CD4-positive, alpha-beta memory T cell (primary cell): ENCODE measurements around the gene CPA1. TPM values are rescaled to one million over a fixed set of nuclear protein-coding genes. Genes with fewer than 3 reads are reported as not detected.

Experiments used
- CTCF ChIA-PET: fragments of 350-600 bp; sonication (Branson Sonifier 250); formaldehyde crosslinking; loops from one replicate; lab custom pipeline; 2021; ENCODE audit warnings: inconsistent platforms; ENCODE audit not compliant: partially characterized antibody; lab: Charles Lee
- POLR2A ChIA-PET: fragments of 350-600 bp; sonication (Branson Sonifier 250); formaldehyde crosslinking; loops from one replicate; lab custom pipeline; 2021; ENCODE audit not compliant: partially characterized antibody; lab: Charles Lee
- DNase-seq, 5 donors: peaks; one replicate each; pipeline versions ENCODE4 v3.0.0 to v3.0.0-alpha.2; 2020 to 2022; ENCODE audit warnings: mixed read lengths in 1 of 5
- H3K27ac ChIP-seq: one replicate; pipeline ENCODE4 v1.7.0; 2013; ENCODE audit warnings: low read depth, low read length
- H3K27me3 ChIP-seq: 2 replicates; pipeline ENCODE4 v1.7.0; 2013; ENCODE audit warnings: mild to moderate bottlenecking, low read length, moderate library complexity; ENCODE audit not compliant: insufficient read depth
- H3K36me3 ChIP-seq: 2 replicates; pipeline ENCODE4 v1.7.0; 2013; ENCODE audit warnings: mild to moderate bottlenecking, low read length, moderate library complexity; ENCODE audit not compliant: insufficient read depth
- H3K4me1 ChIP-seq: 2 replicates; pipeline ENCODE4 v1.7.0; 2013; ENCODE audit warnings: mild to moderate bottlenecking, low read length, moderate library complexity; ENCODE audit not compliant: insufficient read depth
- H3K4me3 ChIP-seq, 2 donors: one replicate each; pipeline ENCODE4 v1.7.0; 2013; ENCODE audit warnings: low read length in 2 of 2, mild to moderate bottlenecking in 1 of 2
- H3K9me3 ChIP-seq, 2 donors: one replicate each; pipeline ENCODE4 v1.7.0; 2013; ENCODE audit warnings: low read length in 2 of 2, control low read depth in 1 of 2; ENCODE audit not compliant: control insufficient read depth in 1 of 2
- H3K27ac Mint-ChIP-seq, 7 donors: one replicate each; pipeline ENCODE4 v1.8.0; 2020 to 2021; ENCODE audit warnings: mixed read lengths in 7 of 7, mild to moderate bottlenecking in 6 of 7, inconsistent platforms in 3 of 7, moderate library complexity in 3 of 7
- H3K27me3 Mint-ChIP-seq, 2 donors: one replicate each; pipeline ENCODE4 v1.8.0; 2020 to 2021; ENCODE audit warnings: mixed read lengths in 2 of 2
- H3K36me3 Mint-ChIP-seq, 2 donors: one replicate each; pipeline ENCODE4 v1.8.0; 2020 to 2021; ENCODE audit warnings: mixed read lengths in 2 of 2, inconsistent platforms in 1 of 2, mild to moderate bottlenecking in 1 of 2
- H3K4me1 Mint-ChIP-seq, 4 donors: one replicate each; pipeline ENCODE4 v1.8.0; 2020 to 2021; ENCODE audit warnings: mixed read lengths in 4 of 4, mild to moderate bottlenecking in 1 of 4
- H3K4me3 Mint-ChIP-seq, 8 donors: one replicate each; pipeline ENCODE4 v1.8.0; 2020 to 2021; ENCODE audit warnings: mixed read lengths in 8 of 8, mild to moderate bottlenecking in 7 of 8, moderate library complexity in 6 of 8, inconsistent platforms in 3 of 8
- H3K9me3 Mint-ChIP-seq, 8 donors: one replicate each; pipeline ENCODE4 v1.8.0; 2020 to 2021; ENCODE audit warnings: mixed read lengths in 8 of 8, mild to moderate bottlenecking in 5 of 8, inconsistent platforms in 3 of 8, moderate library complexity in 1 of 8
- intact Hi-C: fragments of 100-400 bp; cut with micrococcal nuclease; formaldehyde crosslinking; loops from one replicate; pipeline ENCODE4 v1.15.1; 2023
- polyA plus RNA-seq, 2 donors: library from polyadenylated mRNA; unstranded; fragments of 300-500 nt; fragmentation: Illumina TruSeq; gene quantifications; one replicate each; pipeline ENCODE4 v1.2.3, GENCODE V29; 2021
- total RNA-seq, 2 experiments: library from RNA; stranded (reverse); gene quantifications; one replicate each; pipeline ENCODE4 v1.2.3, GENCODE V29; 2021

Gene CPA1
- total and polyA plus RNA-seq, 4 experiments from 2014 or later, result not detected

GRCh38 chr7:130397051-130397757 is 16.9 kb downstream of the CPA1 start:
- H3K4me1 Mint-ChIP-seq, result peaks cover 11 to 18% (median 13%) of the 10 kb centered on the region in 4 donors
- Histone ChIP-seq H3K27me3 (no peaks in the 10 kb centered on the region), H3K4me1 (peaks cover 13% of the 10 kb centered on the region), H3K36me3 (no peaks in the 10 kb centered on the region), H3K27ac (no peak overlapping the region), H3K4me3 (no peak overlapping the region), H3K9me3 (no peaks in the 10 kb centered on the region)
- H3K36me3 Mint-ChIP-seq, result peaks cover 6 to 34% of the 10 kb centered on the region in 2 donors
- POLR2A ChIA-PET, result no interaction called here
- no peak for DNase-seq
- H3K27me3 Mint-ChIP-seq, result no peaks in the 10 kb centered on the region
- no peak overlapping the region for H3K27ac Mint-ChIP-seq
- H3K4me3 Mint-ChIP-seq, result no peak overlapping the region
- CTCF ChIA-PET, result no interaction called here
- intact Hi-C loops, result no loop called here
- H3K9me3 Mint-ChIP-seq, result no peaks in the 10 kb centered on the region

GRCh38 chr7:130397758-130398073 is 17.4 kb downstream of the CPA1 start:
- CTCF ChIA-PET, result no interaction called here
- POLR2A ChIA-PET, result no interaction called here
- Mint-ChIP-seq H3K27ac (no peak overlapping the region), H3K4me3 (no peak overlapping the region), H3K36me3 (peaks cover 9 to 38% of the 10 kb centered on the region in 2 donors), H3K4me1 (peaks cover 11 to 18% (median 13%) of the 10 kb centered on the region in 4 donors), H3K27me3 (no peaks in the 10 kb centered on the region), H3K9me3 (no peaks in the 10 kb centered on the region)
- H3K9me3 ChIP-seq, result no peaks in the 10 kb centered on the region
- intact Hi-C loops, result no loop called here
- H3K27ac ChIP-seq, result no peak overlapping the region
- H3K27me3 ChIP-seq, result no peaks in the 10 kb centered on the region
- no peak for DNase-seq
- H3K4me3 ChIP-seq, result no peak overlapping the region
- H3K36me3 ChIP-seq, result no peaks in the 10 kb centered on the region
- H3K4me1 ChIP-seq, result peaks cover 13% of the 10 kb centered on the region

- no peaks in the 10 kb centered on the region for H3K27me3 ChIP-seq
- POLR2A ChIA-PET, result no interaction called here
- DNase-seq, result no peak
- no peaks in the 10 kb centered on the region for H3K36me3 ChIP-seq
- no peak overlapping the region for H3K4me3 Mint-ChIP-seq
- no peak overlapping the region for H3K27ac Mint-ChIP-seq
- H3K36me3 Mint-ChIP-seq, result peaks cover 9 to 44% of the 10 kb centered on the region in 2 donors
- no peaks in the 10 kb centered on the region for H3K9me3 Mint-ChIP-seq
- H3K4me3 ChIP-seq, result no peak overlapping the region
- CTCF ChIA-PET, result no interaction called here
- H3K27me3 Mint-ChIP-seq, result no peaks in the 10 kb centered on the region
- H3K27ac ChIP-seq, result no peak overlapping the region
- peaks cover 13% of the 10 kb centered on the region for H3K4me1 ChIP-seq
- H3K4me1 Mint-ChIP-seq, result peaks cover 11 to 13% (median 12%) of the 10 kb centered on the region in 4 donors
- intact Hi-C loops, result no loop called here
- no peaks in the 10 kb centered on the region for H3K9me3 ChIP-seq
Measured at GRCh38 chr7:130398526-130399090, 18.3 kb downstream of the CPA1 start.

GRCh38 chr7:130400120-130400572 is 19.9 kb downstream of the CPA1 start:
- ChIA-PET CTCF (no interaction called here), POLR2A (no interaction called here)
- Mint-ChIP-seq H3K4me1 (peaks cover 0 to under 1% (median 0%) of the 10 kb centered on the region in 4 donors), H3K27me3 (no peaks in the 10 kb centered on the region), H3K4me3 (no peak overlapping the region), H3K9me3 (no peaks in the 10 kb centered on the region), H3K36me3 (peaks cover 9 to 44% of the 10 kb centered on the region in 2 donors), H3K27ac (no peak overlapping the region)
- H3K4me3 ChIP-seq, result no peak overlapping the region
- H3K36me3 ChIP-seq, result no peaks in the 10 kb centered on the region
- H3K27me3 ChIP-seq, result no peaks in the 10 kb centered on the region
- H3K27ac ChIP-seq, result no peak overlapping the region
- no peak for DNase-seq
- H3K4me1 ChIP-seq, result no peaks in the 10 kb centered on the region
- intact Hi-C loops, result no loop called here
- H3K9me3 ChIP-seq, result no peaks in the 10 kb centered on the region

GRCh38 chr7:130401101-130401500 is 20.8 kb downstream of the CPA1 start:
- no peaks in the 10 kb centered on the region for H3K36me3 ChIP-seq
- POLR2A ChIA-PET, result no interaction called here

GRCh38 chr7:130401578-130401977 is 21.3 kb downstream of the CPA1 start:
- H3K9me3 ChIP-seq, result no peaks in the 10 kb centered on the region
- intact Hi-C loops, result no loop called here
- Mint-ChIP-seq H3K9me3 (no peaks in the 10 kb centered on the region), H3K36me3 (peaks cover 9 to 44% of the 10 kb centered on the region in 2 donors), H3K4me1 (no peaks in the 10 kb centered on the region), H3K4me3 (no peak overlapping the region), H3K27me3 (no peaks in the 10 kb centered on the region), H3K27ac (no peak overlapping the region)
- no peak overlapping the region for H3K27ac ChIP-seq
- no peaks in the 10 kb centered on the region for H3K4me1 ChIP-seq
- POLR2A ChIA-PET, result no interaction called here
- no peaks in the 10 kb centered on the region for H3K27me3 ChIP-seq
- H3K36me3 ChIP-seq, result no peaks in the 10 kb centered on the region
- no peak for DNase-seq
- H3K4me3 ChIP-seq, result no peak overlapping the region
- CTCF ChIA-PET, result no interaction called here

More at GRCh38 chr7:130401101-130401500, 20.8 kb downstream of the CPA1 start:
- H3K9me3 Mint-ChIP-seq, result no peaks in the 10 kb centered on the region
- no peak for DNase-seq
- Histone ChIP-seq H3K27me3 (no peaks in the 10 kb centered on the region), H3K27ac (no peak overlapping the region), H3K4me1 (no peaks in the 10 kb centered on the region), H3K4me3 (no peak overlapping the region), H3K9me3 (no peaks in the 10 kb centered on the region)
- H3K36me3 Mint-ChIP-seq, result peaks cover 9 to 44% of the 10 kb centered on the region in 2 donors
- intact Hi-C loops, result no loop called here
- H3K4me3 Mint-ChIP-seq, result no peak overlapping the region
- CTCF ChIA-PET, result no interaction called here
- H3K27ac Mint-ChIP-seq, result no peak overlapping the region
- no peaks in the 10 kb centered on the region for H3K4me1 Mint-ChIP-seq
- H3K27me3 Mint-ChIP-seq, result no peaks in the 10 kb centered on the region

- Mint-ChIP-seq H3K4me1 (no peaks in the 10 kb centered on the region), H3K9me3 (no peaks in the 10 kb centered on the region), H3K36me3 (peaks cover 5 to 22% of the 10 kb centered on the region in 2 donors), H3K27me3 (no peaks in the 10 kb centered on the region), H3K27ac (no peak overlapping the region), H3K4me3 (no peak overlapping the region)
- ChIA-PET CTCF (no interaction called here), POLR2A (interaction anchor here (1.2 kb wide), 1 partner anchor 11 kb away, joined by 3 read pairs; no protein-coding TSS in a partner anchor)
- Histone ChIP-seq H3K4me1 (no peaks in the 10 kb centered on the region), H3K36me3 (no peaks in the 10 kb centered on the region), H3K4me3 (no peak overlapping the region), H3K27me3 (no peaks in the 10 kb centered on the region), H3K9me3 (no peaks in the 10 kb centered on the region), H3K27ac (no peak overlapping the region)
- DNase-seq, result no peak
- intact Hi-C loops, result no loop called here
Measured at GRCh38 chr7:130405003-130405402, 24.7 kb downstream of the CPA1 start.
